COLO668 (cell line): ENCODE measurements around the gene SLC19A1.
A peak's percentile ranks its signal among the peaks of the same experiment; 100 is the strongest.

Experiments used
- DNase-seq: peaks from one replicate; lab custom pipeline; 2025; ENCODE audit not compliant: unreplicated experiment; lab: John Stamatoyannopoulos, UW

The SLC19A1 gene

GRCh38 chr21:45558044-45558721 is 15.9 kb upstream of the SLC19A1 start:
- DNase-seq: no peak

- DNase-seq: no peak
Observed at GRCh38 chr21:45557616-45558043, 15.4 kb upstream of the SLC19A1 start.

- DNase-seq: no peak
Observed at GRCh38 chr21:45556645-45557615, 14.7 kb upstream of the SLC19A1 start.

- no peak for DNase-seq
Observed at GRCh38 chr21:45556302-45556644, 14.0 kb upstream of the SLC19A1 start.

GRCh38 chr21:45555557-45556301 is 13.5 kb upstream of the SLC19A1 start:
- DNase-seq: peak; percentile 90

- DNase-seq: no peak
Observed at GRCh38 chr21:45555251-45555556, 13.0 kb upstream of the SLC19A1 start.

GRCh38 chr21:45554477-45555175 is 12.4 kb upstream of the SLC19A1 start:
- peak; percentile 73 for DNase-seq

- DNase-seq: no peak
Observed at GRCh38 chr21:45552696-45553391, 10.6 kb upstream of the SLC19A1 start.

GRCh38 chr21:45551783-45552695 is 9.8 kb upstream of the SLC19A1 start:
- no peak for DNase-seq

- no peak for DNase-seq
Observed at GRCh38 chr21:45551316-45551715, 9.1 kb upstream of the SLC19A1 start.

- DNase-seq: no peak
Observed at GRCh38 chr21:45550522-45551210, 8.4 kb upstream of the SLC19A1 start.

GRCh38 chr21:45549626-45550463 is 7.6 kb upstream of the SLC19A1 start:
- no peak for DNase-seq

- DNase-seq: no peak
Observed at GRCh38 chr21:45548711-45549491, 6.7 kb upstream of the SLC19A1 start.

- no peak for DNase-seq
Observed at GRCh38 chr21:45547545-45547900, 5.3 kb upstream of the SLC19A1 start.

- DNase-seq: no peak
Observed at GRCh38 chr21:45546636-45547544, 4.7 kb upstream of the SLC19A1 start.
